Measurements from ENCODE around the gene SYVN1.
"Not testable (repeated sequence)": the region's sequence is repeated elsewhere in the genome, so short reads cannot be mapped to it uniquely, and the experiment has no call there.

Gene SYVN1

DNA sequence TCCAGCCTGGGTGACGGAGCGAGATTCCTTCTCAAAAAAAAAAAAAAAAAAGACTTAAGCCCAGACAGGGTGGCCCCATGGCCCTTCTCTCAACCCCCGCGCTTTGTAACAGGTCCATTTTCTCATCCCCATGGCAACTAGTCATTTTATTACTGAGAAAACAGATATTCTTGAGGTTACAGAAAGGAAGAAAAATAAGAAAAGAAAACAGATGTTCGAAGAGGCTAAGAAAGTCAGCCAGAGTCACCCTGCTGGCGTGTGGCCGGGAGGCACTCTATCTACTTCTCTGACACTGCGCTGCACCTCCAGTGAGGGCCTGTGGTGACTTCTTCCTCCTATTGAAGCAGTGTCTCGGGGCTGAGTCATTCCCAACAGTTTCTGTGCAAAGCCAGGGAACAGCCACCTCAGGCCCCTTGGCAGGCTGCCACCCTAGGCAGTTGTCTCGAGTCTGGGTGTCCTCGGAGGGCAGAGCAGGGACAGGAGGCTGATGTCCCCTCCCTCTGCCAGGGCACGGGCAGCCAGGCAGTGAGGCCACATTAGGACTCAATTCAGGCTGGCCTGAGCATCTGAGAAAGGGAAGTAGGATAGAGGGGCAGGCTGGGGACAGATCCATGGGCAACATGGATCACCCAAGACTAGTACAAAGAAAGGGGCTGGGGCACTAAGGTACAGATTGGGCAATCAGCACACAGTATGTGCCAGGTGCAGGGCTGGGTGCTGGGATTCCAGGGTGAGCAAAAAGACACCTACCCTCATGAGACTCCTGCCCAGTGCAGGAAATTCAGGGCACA is 16.4 kb upstream of the SYVN1 start:
- no peak for DNase-seq

DNA sequence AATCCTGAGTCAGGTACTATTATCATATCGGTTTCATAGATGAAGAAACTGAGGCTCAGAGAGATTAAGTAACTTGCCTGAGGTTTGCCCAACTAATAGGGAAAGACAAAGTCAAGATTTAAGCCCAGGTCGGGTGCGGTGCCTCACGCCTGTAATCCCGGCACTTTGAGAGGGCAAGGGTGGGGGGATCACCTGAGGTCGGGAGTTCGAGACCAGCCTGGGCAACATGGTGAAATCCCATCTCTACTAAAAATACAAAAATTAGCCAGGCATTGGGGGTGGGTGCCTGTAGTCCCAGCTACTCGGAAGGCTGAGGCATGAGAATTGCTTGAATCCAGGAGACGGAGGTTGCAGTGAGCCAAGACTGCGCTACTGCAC is 15.8 kb upstream of the SYVN1 start:
- not testable (repeated sequence) for DNase-seq

DNA sequence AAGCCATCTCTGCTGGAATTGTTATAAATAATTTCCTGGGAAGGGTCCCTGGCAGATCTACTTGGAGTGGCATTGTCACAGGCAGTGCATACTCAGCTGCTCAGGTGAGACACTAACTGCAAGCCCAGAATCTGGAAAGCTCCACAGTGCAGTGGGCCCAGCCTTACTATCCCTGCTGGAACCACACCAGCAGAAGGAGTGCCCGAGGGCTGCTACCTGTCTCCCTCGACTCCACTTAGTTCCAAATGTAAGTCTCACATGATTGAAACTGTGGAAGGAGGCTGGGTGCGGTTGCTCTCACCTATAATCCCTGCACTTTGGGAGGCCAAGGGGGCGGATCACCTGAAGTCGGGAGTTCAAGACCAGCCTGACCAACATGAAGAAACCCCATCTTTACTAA is 14.3 kb upstream of the SYVN1 start:
- DNase-seq: no peak

DNA sequence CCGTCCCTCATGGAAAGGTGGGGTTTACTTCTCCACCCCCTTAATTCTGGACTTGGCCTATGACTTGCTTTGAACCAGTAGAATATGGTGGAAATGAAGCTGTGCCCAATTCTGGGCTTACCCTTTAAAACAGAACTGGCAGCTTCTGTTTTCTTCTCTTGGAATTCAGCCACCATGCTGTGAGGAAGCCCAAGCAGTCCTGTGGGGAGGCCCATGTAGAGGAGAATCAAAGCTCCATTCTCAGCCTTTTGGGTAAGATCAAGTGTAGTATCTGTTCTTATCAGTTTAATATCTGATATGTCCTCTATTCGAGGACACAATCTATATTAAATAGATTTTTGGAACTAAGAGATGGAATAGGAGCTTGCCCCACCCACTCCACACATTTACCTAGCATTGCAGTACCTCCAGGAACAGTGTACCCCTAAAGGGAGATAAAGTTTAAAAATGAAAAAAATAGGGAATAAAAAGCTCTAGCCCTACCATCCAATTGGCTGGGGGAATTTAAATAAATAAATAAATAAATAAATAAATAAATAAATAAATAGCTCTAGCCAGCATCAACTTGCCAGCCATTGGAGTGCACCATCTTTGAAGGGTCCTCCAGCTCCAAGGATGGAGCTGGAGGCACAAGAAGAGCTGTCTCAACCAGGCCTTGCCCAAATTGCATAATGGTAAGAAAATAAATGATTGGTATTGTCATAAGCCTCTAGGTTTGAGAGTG is 13.2 kb upstream of the SYVN1 start:
- DNase-seq: no peak

GRCh38 chr11:65141896-65142494 is 7.7 kb upstream of the SYVN1 start:
- no peak for DNase-seq

DNA sequence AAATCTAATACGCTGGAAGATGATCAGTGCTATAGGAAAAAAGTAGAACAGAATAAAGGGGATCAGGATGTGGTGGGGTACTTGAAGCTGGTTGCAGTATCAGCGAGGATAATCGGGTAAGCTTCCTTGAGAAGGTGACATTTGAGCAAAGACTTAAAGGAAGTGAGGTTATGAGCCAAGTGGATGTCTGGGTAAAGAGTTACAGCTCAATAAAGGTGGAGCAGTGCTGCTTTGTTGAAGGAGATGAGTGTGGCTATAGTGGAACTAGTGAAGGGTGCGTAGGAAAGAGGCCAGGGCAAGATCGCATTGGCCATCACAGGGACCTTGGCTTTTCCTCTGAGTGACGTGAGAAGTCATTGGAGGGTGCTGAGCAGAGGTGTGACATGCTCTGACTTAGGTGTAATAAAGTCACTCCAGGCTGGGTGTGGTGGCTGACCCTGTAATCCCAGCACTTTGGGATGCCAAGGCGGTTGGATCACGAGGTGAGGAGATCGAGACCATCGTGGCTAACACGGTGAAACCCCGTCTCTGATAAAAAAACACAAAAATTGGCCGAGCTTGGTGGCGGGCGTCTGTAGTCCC is 2.3 kb upstream of the SYVN1 start:
- DNase-seq: no peak

DNA sequence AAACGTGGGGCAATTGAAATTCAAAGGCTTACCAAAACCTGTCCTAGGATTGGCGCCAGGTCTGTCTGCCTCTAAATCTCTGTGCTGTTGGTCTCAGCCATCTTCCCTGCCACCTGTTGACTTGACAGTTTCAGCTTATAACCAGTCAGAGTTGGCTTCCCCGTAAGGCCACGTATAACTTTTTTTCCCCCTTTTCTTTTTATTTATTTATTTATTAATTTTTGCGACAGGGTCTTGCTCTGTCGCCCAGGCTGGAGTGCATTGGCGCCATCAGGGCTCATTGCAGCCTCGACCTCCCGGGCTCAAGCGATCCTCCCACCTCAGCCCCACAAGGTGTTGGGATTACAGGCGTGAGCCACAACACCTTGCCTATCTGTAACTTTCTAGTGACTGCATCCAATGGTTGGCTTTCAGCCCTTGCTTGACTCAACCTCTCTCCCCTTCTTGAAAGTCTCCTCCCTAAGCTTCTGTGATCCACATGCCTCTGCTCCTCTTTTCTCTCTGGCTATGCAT is 1.4 kb upstream of the SYVN1 start:
- DNase-seq: no peak

DNA sequence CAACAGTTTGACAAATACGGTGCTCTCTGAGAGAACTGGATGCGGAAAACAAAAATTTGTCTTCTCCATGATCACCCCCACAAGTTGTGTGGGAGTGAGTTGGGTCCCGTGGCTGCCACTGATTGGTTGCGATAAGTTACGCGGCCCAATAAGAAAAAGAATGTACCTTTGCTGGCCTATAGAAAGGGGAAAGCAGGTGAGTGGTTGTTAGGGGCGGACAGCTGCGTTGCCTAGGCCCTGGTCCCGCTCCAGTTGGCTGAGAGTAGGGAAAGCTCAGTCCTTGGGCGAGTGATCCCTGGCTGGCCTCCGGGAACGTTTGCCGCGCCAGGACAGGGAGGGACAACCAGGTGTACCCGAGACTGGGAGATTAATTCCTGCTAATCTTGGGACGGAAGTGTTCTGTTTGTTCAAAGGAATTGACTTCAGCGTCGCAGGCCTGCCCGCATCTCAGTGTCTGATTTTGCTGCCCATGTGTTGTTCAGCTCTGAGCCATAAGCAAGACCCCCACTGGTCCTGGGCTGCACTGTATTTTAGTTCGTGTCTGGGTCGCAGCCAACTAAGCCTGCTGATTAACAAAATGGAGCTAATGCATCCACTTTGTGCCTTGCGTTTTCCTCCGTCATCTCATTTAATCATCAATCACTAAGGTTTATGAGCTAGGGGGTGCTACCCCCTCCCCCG is 773 bp upstream of the SYVN1 start:
- DNase-seq: no peak

GRCh38 chr11:65133724-65134123 is 595 bp downstream of the SYVN1 start:
- no peak for DNase-seq

DNA sequence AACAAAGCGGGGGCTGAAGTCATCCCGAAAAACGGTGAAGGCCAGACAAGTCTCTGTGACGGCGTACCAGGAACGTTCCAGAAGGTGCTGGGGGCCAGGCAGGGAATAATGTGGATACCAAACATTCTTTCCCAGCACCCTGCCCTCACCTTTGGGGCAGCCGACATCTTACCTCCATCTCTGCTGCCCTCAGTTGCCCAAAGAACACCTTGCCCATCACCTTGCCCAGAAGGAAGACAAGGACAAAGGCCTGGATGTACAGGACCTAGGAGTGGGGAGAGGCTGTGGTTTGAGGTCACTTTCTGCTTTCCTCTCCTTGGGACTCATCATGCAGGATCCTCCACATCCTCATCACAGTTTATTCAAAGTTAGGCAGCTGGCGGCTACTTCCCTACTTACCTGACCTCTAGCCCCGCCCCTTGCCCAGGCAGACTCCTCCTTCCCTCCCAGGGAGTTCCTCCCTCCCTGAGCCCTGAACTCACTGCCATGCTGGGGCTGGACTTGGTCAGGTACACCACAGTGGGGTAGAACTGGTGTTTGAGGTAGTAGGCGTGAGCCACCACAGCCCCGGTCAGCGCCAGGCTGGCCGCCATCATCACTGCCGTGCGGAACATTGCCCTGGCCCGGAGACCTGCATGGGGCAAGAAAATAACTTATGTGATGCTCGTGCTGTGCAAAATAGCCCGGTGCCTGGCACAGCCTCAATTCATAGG is 1.2 kb downstream of the SYVN1 start:
- no peak for DNase-seq

DNA sequence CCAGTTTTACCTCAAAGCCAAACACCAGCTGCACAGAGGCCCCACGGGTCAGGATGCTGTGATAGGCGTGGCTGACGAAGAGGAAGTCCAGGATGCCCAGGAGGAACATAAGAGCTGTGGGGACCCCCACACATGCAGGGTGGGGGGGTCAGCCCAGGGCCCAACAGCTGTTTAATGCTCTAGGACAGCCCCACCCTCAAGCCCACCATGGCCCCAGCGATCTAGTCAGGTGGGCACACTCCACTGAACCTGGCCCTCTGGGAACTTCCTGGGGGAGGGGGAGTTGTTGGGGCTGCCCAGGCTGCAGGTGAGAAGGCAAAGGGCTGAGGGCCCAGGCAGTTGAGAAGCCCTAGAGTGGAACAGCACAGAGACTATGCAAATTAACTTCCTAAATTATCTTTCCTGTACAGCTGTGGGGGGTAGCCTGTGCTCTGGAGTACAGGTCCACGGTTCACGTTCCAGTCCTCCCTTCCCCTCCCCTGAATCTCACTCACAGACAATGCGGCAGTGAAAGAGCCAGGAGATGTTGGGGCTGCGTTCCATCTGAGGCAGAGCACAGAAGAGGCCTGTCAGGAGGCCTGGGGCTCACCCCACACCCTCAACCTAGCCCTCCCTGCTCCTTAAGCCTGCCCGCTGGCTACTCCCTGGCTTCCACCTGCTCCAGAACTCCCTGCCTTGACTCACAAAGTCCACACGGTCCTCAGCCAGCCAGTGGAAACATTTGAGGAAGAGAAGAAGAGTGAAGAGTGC is 1.9 kb downstream of the SYVN1 start:
- no peak for DNase-seq

DNA sequence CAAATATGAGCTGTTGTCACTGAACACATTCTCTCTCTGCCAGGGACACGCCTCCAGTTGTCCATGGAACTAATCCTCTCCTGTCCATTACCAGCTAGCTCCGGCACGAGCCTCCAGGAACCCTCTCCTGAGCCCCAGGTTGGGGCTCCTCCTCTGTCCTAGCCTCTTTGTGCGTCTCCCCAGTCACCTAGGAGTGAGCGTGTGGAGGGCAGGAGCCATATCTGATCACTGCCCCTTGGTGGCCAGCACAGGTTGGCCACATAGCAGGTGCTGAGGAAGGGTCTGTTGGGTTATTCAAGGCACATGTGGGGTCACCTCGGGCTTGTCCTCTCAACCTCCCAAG is 2.5 kb downstream of the SYVN1 start:
- DNase-seq: no peak

DNA sequence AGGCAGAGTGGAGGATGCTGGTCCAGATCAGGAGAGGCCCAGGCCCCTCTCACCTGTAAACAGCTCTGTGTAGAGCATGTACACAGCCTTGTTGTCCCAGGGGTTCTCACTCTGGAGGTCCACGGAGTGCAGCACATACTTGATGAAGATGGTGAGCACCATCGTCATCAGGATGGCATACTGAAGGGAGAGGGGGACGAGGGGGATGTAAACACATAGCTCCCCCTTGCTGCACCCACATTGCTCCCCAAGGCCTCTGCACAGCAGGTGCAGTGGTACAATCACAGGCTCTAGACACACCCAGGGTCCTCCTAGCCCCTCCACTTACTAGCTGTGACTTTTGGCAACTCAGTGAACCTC is 2.9 kb downstream of the SYVN1 start:
- DNase-seq: no peak

DNA sequence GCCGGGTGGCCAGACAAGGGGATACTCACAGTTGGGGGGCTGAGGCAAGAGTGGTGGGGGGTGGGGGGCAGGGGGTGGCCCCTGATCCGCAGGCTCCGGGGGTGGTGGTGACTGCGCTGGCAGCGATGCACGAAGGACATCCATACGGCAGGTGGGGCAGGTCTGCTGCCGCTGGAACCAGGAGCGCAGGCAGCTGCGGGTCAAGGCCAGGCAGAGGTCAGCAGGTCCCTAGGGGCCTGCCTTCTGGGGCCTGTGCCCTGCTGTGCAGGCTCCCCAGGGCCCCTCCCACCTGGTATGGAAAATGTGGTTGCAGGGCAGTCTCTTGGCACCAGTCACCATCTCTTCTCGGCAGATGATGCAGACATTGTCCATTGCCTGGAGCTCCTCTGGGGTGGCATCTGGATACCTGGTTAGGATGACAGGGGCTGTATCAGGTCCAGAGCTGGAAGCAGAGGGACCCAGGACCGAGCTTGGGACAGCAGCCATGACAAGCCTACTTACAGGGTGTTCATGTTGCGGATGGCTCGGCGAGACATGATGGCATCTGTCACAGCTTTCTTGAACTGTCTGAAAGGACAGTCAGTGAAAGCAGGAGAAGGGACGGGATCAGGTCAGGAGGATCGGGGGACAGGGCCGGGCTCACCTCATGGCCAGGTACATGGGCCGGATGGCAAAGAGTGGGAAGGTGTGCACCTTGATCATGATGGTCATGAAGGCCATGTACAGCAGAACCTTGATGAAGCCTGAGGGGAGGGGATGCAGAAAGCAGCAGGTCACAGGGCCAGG is 3.5 kb downstream of the SYVN1 start:
- no peak for DNase-seq

DNA sequence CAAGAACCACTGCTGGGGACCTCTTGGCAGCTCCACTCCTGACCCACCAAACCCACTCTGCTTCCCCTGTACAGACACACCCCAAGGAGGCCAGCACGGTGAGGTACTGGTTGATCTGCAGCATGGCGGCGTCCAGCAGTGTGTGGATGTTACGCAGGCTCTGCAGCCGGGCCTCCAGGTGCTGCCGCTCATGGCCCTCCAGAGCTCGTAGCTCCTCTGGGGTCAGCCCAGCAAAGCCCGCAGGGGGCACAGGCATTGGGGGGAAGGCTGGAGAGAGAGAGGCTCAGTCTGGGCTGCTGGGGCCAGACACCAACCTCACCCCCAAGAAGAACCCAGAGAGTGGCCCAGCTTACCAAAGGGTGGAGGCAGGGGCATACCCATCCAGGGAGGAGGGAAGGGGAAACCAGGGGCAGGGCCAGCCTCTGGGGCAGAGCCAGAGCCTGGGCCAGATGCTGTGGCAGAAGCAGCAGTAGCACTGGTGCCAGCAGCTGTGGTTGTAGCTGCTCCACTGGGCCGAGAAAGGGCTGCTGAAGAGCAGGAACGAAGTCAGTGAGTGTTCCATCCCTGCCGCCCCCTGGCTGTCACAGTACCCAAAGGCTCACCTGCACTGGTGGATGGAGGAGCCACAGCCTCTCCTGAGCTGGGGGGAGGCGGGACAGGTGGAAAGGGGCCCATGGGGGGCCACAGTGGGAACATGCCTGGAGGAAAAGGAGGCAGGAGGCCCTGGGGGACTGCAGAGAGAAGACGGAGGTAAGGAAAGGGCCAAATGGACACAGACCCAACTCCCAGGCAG is 4.5 kb downstream of the SYVN1 start:
- no peak for DNase-seq

GRCh38 chr11:65128182-65129145 is 5.9 kb downstream of the SYVN1 start:
- DNase-seq: no peak

DNA sequence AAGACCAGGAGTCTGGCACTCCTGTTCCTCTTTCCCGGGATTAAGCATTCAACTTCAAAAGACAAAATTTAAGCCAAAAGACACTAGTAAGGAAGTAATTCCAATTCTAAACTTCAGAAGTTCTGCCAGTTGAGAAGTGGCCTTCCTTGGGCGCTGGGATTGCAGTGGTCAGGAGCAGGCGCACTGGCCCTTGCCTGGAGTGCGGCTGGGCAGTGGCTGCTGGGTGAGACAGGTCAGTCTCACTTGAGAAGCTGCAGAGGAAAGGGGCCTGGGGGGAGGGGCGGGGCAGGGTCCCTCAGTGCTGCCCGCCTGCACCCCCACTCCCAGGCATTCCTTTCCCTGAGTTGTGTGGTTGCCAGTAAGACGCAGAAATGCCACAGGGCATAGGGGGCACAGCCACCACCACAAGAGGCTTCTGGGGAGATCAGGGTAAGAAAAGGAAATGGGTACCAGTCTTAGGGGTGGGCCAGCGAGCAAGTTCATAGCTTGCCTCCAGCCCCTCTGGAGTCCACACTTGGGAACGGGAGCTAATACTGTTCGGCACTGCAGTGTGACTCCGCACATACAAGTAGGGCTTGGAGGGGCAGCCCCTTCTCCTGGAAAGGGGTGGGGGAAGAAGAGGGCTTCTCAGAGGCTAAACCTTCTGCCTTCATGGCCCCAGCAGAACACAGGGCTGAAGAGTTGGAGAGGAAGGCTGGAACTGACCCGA is 6.7 kb downstream of the SYVN1 start:
- no peak for DNase-seq

DNA sequence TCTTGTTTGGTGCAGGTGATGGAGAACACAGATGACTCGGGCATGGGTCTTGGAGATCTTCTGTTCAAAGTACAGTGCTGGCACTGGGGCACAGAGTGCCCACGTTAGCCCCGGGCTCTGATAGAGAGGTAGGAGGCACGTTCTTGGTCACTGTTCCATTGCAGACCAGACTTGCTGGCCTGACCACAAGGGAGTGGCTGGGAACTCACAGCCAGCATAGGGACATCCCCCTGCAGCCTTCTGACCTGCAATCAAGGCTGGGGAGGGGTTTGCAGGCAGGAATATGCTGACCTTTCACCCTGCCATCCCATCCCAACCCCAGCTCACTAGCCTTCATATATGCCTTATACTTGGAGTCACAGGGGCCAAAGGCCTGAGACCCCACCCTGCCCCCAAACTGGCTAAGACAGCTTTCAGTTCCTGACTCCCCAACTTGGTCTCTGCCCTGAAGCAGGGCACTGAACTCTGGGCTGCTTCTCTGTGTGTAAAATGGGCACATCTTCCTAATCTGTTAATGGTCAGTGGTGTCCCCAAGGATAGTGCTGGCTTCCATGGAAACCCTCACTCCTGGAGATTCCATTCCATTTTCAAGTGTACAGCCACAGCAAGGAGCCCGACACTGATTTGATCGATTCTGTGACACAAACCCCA is 7.6 kb downstream of the SYVN1 start:
- DNase-seq: no peak
